ENCODE measurements around the gene CELSR1.

CELSR1 gene

DNA sequence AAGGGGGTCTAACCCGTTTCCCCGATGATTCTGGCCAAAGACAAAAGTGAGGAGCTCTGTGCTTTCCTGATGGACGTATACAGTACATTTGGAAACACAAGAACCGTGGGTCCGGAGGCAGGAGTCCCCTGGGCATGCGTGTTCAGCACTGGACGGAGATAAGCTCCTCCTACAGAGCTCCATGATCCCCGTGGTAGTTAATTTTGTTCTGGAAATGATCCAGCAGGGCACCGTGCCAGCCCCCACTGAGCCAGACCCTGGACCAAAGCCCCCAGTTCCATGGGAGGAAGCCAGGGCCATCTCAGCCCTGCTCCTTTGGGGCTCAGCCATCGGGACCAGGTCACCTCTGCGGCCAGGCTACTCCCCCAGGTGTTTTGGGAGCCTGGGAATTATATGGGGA lies 118.6 kb downstream of the CELSR1 start:
- Histone ChIP-seq H3K4me3 (ENCODE audit: low read length) (no peak overlapping the region), H3K9me2 (replicated peaks; ENCODE audit: insufficient read depth, low read length) (no peaks in the 10 kb centered on the region), H3K4me2 (ENCODE audit: low read depth, low read length) (no peak overlapping the region), H3K36me3 (replicated peaks; ENCODE audit: insufficient read depth, low read length) (no peaks in the 10 kb centered on the region), H3K9me3 (replicated peaks; ENCODE audit: insufficient read depth, low read length) (no peaks in the 10 kb centered on the region), H3K27me3 (replicated peaks; ENCODE audit: insufficient read depth, low read length) (peaks cover 36% of the 10 kb centered on the region), H3K9ac (ENCODE audit: low read length) (no peak overlapping the region), H3K4me1 (ENCODE audit: low read length) (peaks cover 12% of the 10 kb centered on the region), H3K27ac (ENCODE audit: low read length) (no peak overlapping the region), H3K79me2 (ENCODE audit: low read length) (no peaks in the 10 kb centered on the region), H2AFZ (ENCODE audit: low read length) (no peak overlapping the region), H3F3A (ENCODE audit: insufficient read depth, low read length) (peaks cover 10% of the 10 kb centered on the region; the same call in 1 of the 2 replicates), H4K20me1 (ENCODE audit: insufficient read depth, low read length) (no peaks in the 10 kb centered on the region)
- TF ChIP-seq, protein P1, sequence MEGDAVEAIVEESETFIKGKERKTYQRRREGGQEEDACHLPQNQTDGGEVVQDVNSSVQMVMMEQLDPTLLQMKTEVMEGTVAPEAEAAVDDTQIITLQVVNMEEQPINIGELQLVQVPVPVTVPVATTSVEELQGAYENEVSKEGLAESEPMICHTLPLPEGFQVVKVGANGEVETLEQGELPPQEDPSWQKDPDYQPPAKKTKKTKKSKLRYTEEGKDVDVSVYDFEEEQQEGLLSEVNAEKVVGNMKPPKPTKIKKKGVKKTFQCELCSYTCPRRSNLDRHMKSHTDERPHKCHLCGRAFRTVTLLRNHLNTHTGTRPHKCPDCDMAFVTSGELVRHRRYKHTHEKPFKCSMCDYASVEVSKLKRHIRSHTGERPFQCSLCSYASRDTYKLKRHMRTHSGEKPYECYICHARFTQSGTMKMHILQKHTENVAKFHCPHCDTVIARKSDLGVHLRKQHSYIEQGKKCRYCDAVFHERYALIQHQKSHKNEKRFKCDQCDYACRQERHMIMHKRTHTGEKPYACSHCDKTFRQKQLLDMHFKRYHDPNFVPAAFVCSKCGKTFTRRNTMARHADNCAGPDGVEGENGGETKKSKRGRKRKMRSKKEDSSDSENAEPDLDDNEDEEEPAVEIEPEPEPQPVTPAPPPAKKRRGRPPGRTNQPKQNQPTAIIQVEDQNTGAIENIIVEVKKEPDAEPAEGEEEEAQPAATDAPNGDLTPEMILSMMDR (IDR thresholded peaks at IDR 0.05; ENCODE audit: low read length): no peak
- TF ChIP-seq EZH2 (optimal IDR thresholded peaks at IDR 0.05; ENCODE audit: low read depth, low read length) (no peak), EZH2phosphoT487 (IDR thresholded peaks at IDR 0.05; ENCODE audit: low read length) (no peak)
- no peak for DNase-seq

DNA sequence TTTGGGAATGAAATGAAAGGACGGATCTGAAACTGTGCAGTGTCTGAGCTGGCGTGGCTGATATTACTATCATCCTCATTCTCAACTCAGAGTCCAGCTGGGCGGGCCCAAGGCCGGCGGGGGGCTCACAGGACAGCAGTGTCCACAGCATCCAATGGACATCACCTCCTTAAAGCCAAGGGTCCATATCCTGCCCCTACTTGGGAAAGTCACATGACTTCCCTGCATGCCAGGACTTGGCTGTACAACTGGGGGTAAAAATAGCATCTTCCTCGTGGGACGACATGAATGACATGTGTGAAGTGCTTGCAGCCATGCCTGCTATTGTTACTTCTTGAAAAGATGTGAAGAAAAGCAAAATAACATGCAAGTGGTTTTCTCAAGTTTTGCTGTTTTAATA lies 119.7 kb downstream of the CELSR1 start:
- Histone ChIP-seq H3K36me3 (replicated peaks; ENCODE audit: insufficient read depth, low read length) (no peaks in the 10 kb centered on the region), H3K27me3 (replicated peaks; ENCODE audit: insufficient read depth, low read length) (peaks cover 46% of the 10 kb centered on the region), H3K4me3 (ENCODE audit: low read length) (no peak overlapping the region), H3K4me2 (ENCODE audit: low read depth, low read length) (no peak overlapping the region), H3K4me1 (ENCODE audit: low read length) (peaks cover 12% of the 10 kb centered on the region), H3K27ac (ENCODE audit: low read length) (no peak overlapping the region), H3K9me2 (replicated peaks; ENCODE audit: insufficient read depth, low read length) (no peaks in the 10 kb centered on the region), H3K9me3 (replicated peaks; ENCODE audit: insufficient read depth, low read length) (no peaks in the 10 kb centered on the region), H3K79me2 (ENCODE audit: low read length) (no peaks in the 10 kb centered on the region), H3F3A (ENCODE audit: insufficient read depth, low read length) (peaks cover 10% of the 10 kb centered on the region; the same call in 1 of the 2 replicates), H4K20me1 (ENCODE audit: insufficient read depth, low read length) (no peaks in the 10 kb centered on the region), H3K9ac (ENCODE audit: low read length) (no peak overlapping the region), H2AFZ (ENCODE audit: low read length) (no peak overlapping the region)
- TF ChIP-seq, protein P1 (IDR thresholded peaks at IDR 0.05; ENCODE audit: low read length): no peak
- TF ChIP-seq EZH2 (optimal IDR thresholded peaks at IDR 0.05; ENCODE audit: low read depth, low read length) (no peak), EZH2phosphoT487 (IDR thresholded peaks at IDR 0.05; ENCODE audit: low read length) (no peak)
- DNase-seq: no peak

GRCh38 chr22:46416891-46417580 lies 120.4 kb downstream of the CELSR1 start:
- no peak overlapping the region for H3K4me2 ChIP-seq (ENCODE audit: low read depth, low read length)
- H3K9ac ChIP-seq (ENCODE audit: low read length): no peak overlapping the region
- H3K4me3 ChIP-seq (ENCODE audit: low read length): no peak overlapping the region
- H3K27ac ChIP-seq (ENCODE audit: low read length): no peak overlapping the region
- no peaks in the 10 kb centered on the region for H4K20me1 ChIP-seq (ENCODE audit: insufficient read depth, low read length)
- no peaks in the 10 kb centered on the region for H3K9me2 ChIP-seq (replicated peaks; ENCODE audit: insufficient read depth, low read length)
- H3K9me3 ChIP-seq (replicated peaks; ENCODE audit: insufficient read depth, low read length): no peaks in the 10 kb centered on the region
- TF ChIP-seq EZH2 (optimal IDR thresholded peaks at IDR 0.05; ENCODE audit: low read depth, low read length): no peak
- TF ChIP-seq EZH2phosphoT487 (IDR thresholded peaks at IDR 0.05; ENCODE audit: low read length): no peak
- TF ChIP-seq, protein P1 (IDR thresholded peaks at IDR 0.05; ENCODE audit: low read length): no peak
- H3K4me1 ChIP-seq (ENCODE audit: low read length): peaks cover 12% of the 10 kb centered on the region
- no peak overlapping the region for H2AFZ ChIP-seq (ENCODE audit: low read length)
- H3K36me3 ChIP-seq (replicated peaks; ENCODE audit: insufficient read depth, low read length): no peaks in the 10 kb centered on the region
- DNase-seq: no peak
- peaks cover 10% of the 10 kb centered on the region; the same call in 1 of the 2 replicates for H3F3A ChIP-seq (ENCODE audit: insufficient read depth, low read length)
- peaks cover 53% of the 10 kb centered on the region for H3K27me3 ChIP-seq (replicated peaks; ENCODE audit: insufficient read depth, low read length)
- no peaks in the 10 kb centered on the region for H3K79me2 ChIP-seq (ENCODE audit: low read length)
